ENCODE data around the gene HOXB3. TPM values are rescaled to one million over a fixed set of nuclear protein-coding genes. Genes with fewer than 3 reads are reported as not detected.
A peak's percentile ranks its signal among the peaks of the same experiment; 100 is the strongest.

HOXB3 gene
- total RNA-seq, 4 donors from 2014 or later, result 11.4 to 48.7 (median 24.2) TPM

GRCh38 chr17:48565022-48565554, 25.0 kb downstream of the HOXB3 start:
- peaks cover 5 to 100% (median 69%) of the 10 kb centered on the region in 3 donors for H3K4me1 ChIP-seq
- ATAC-seq, result no peak
- no peak for TF ChIP-seq POLR2A (IDR thresholded peaks at IDR 0.05)
- no peaks in the 10 kb centered on the region for H3K9me3 ChIP-seq
- H3K27ac ChIP-seq, result peak overlapping the region in 3 of 4 donors; percentile 97 to 98 (median 97)
- no peaks in the 10 kb centered on the region for H3K36me3 ChIP-seq
- H3K4me3 ChIP-seq, result peak overlapping the region in 1 of 2 donors; percentile 63
- 60 to 100% methylated on average over 1 to 2 of the region's 2 CpGs for WGBS, 2 donors (ENCODE audit: low coverage in 1 of 2)
- H3K27me3 ChIP-seq, result no peaks in the 10 kb centered on the region

- no peaks in the 10 kb centered on the region for H3K27me3 ChIP-seq
- H3K4me1 ChIP-seq, result peaks cover 5 to 100% (median 73%) of the 10 kb centered on the region in 3 donors
- TF ChIP-seq EP300 (IDR thresholded peaks at IDR 0.05) (no peak), POLR2AphosphoS5 (IDR thresholded peaks at IDR 0.05) (peak; percentile 45), POLR2A (IDR thresholded peaks at IDR 0.05) (peak in 1 of 2 donors; percentile 26), CTCF (IDR thresholded peaks at IDR 0.05) (peak in 1 of 4 experiments; percentile 13)
- peak overlapping the region; percentile 43 to 63 for H3K4me3 ChIP-seq
- WGBS, 2 donors (ENCODE audit: low coverage in 1 of 2), result 3% methylated on average over 9 to 17 of the region's 73 CpGs
- peak; percentile 66 for ATAC-seq
- H3K9me3 ChIP-seq, result no peaks in the 10 kb centered on the region
- H3K27ac ChIP-seq, result peak overlapping the region; percentile 68 to 98 (median 97)
- no peaks in the 10 kb centered on the region for H3K36me3 ChIP-seq
These were observed 25.6 kb downstream of the HOXB3 start for GRCh38 chr17:48564188-48565021.

GRCh38 chr17:48563867-48564187, 26.2 kb downstream of the HOXB3 start:
- peak overlapping the region; percentile 43 to 63 for H3K4me3 ChIP-seq
- WGBS, 2 donors (ENCODE audit: low coverage in 1 of 2), result 10% methylated on average over 4 of the region's 10 CpGs; no CpG with 5 or more reads in 1 of the 2 donors
- no peak for TF ChIP-seq POLR2A (IDR thresholded peaks at IDR 0.05)
- no peak for TF ChIP-seq EP300 (IDR thresholded peaks at IDR 0.05)
- TF ChIP-seq CTCF (IDR thresholded peaks at IDR 0.05), result no peak
- no peak for TF ChIP-seq POLR2AphosphoS5 (IDR thresholded peaks at IDR 0.05)
- no peaks in the 10 kb centered on the region for H3K9me3 ChIP-seq
- H3K27ac ChIP-seq, result peak overlapping the region; percentile 68 to 98 (median 97)
- H3K4me1 ChIP-seq, result peaks cover 5 to 100% (median 74%) of the 10 kb centered on the region in 3 donors
- H3K27me3 ChIP-seq, result no peaks in the 10 kb centered on the region
- H3K36me3 ChIP-seq, result no peaks in the 10 kb centered on the region
- ATAC-seq, result no peak

- Histone ChIP-seq H3K36me3 (no peaks in the 10 kb centered on the region), H3K4me3 (peak overlapping the region; percentile 43 to 63), H3K27ac (peak overlapping the region; percentile 68 to 98 (median 97)), H3K27me3 (no peaks in the 10 kb centered on the region), H3K9me3 (no peaks in the 10 kb centered on the region), H3K4me1 (peaks cover 5 to 100% (median 75%) of the 10 kb centered on the region in 3 donors)
- 30% methylated on average over 3 of the region's 6 CpGs; no CpG with 5 or more reads in 1 of the 2 donors for WGBS, 2 donors (ENCODE audit: low coverage in 1 of 2)
- no peak for ATAC-seq
- no peak for TF ChIP-seq POLR2AphosphoS5 (IDR thresholded peaks at IDR 0.05)
- TF ChIP-seq EP300 (IDR thresholded peaks at IDR 0.05), result no peak
- TF ChIP-seq POLR2A (IDR thresholded peaks at IDR 0.05), result no peak
- TF ChIP-seq CTCF (IDR thresholded peaks at IDR 0.05), result no peak
These were observed 26.6 kb downstream of the HOXB3 start for GRCh38 chr17:48563385-48563838.

DNA sequence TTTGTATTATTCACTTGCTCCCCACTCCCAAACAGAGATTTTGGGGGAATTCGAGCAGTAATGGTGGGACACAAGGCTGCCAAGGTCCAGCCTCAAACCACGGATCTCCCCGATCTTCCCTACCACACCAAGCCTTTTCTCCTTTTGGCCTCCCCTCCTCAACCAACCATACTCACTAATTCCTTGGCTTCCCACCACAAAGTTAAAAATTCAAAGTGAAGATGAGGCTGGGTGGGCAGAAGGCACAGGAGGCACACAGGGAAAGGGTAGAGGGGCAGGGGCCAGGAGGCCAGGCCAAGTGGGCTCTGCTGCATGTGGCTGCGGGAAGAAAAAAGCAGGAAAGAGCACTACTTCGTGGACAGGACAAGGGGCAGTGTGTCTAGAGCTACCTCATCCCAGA, 27.1 kb downstream of the HOXB3 start:
- peak overlapping the region in 3 of 4 donors; percentile 97 to 98 (median 97) for H3K27ac ChIP-seq
- TF ChIP-seq POLR2A (IDR thresholded peaks at IDR 0.05), result no peak
- TF ChIP-seq CTCF (IDR thresholded peaks at IDR 0.05), result no peak
- TF ChIP-seq EP300 (IDR thresholded peaks at IDR 0.05), result no peak
- no peak for TF ChIP-seq POLR2AphosphoS5 (IDR thresholded peaks at IDR 0.05)
- no peaks in the 10 kb centered on the region for H3K9me3 ChIP-seq
- H3K4me1 ChIP-seq, result peaks cover 5 to 100% (median 77%) of the 10 kb centered on the region in 3 donors
- 15 to 37% methylated on average over 2 to 5 of the region's 5 CpGs for WGBS, 2 donors (ENCODE audit: low coverage in 1 of 2)
- H3K4me3 ChIP-seq, result peak overlapping the region in 1 of 2 donors; percentile 63
- no peaks in the 10 kb centered on the region for H3K27me3 ChIP-seq
- no peaks in the 10 kb centered on the region for H3K36me3 ChIP-seq
- no peak for ATAC-seq
